Nephron (organoid): ENCODE results near the gene SMAD2.
A peak's percentile ranks its signal among the peaks of the same experiment; 100 is the strongest.

Experiments used
- H3K27ac Mint-ChIP-seq, 3 experiments: 2 replicates each; pipeline ENCODE4 v1.8.0; 2020; ENCODE audit warnings: mixed read lengths in 3 of 3, mild to moderate bottlenecking in 2 of 3, moderate library complexity in 1 of 3
- H3K27me3 Mint-ChIP-seq: 2 replicates; pipeline ENCODE4 v1.8.0; 2021; ENCODE audit warnings: low read depth, mild to moderate bottlenecking, moderate library complexity, mixed read lengths
- H3K36me3 Mint-ChIP-seq: 2 replicates; pipeline ENCODE4 v1.8.0; 2020; ENCODE audit warnings: low read depth, mixed read lengths
- H3K4me1 Mint-ChIP-seq: 2 replicates; pipeline ENCODE4 v1.8.0; 2020; ENCODE audit warnings: mixed read lengths
- H3K4me3 Mint-ChIP-seq, 3 experiments: 2 replicates each; pipeline ENCODE4 v1.8.0; 2020; ENCODE audit warnings: mild to moderate bottlenecking in 3 of 3, mixed read lengths in 3 of 3, moderate library complexity in 2 of 3
- H3K9me3 Mint-ChIP-seq: 2 replicates; pipeline ENCODE4 v1.8.0; 2020; ENCODE audit warnings: mixed read lengths
- TF ChIP-seq, protein P1 (sequence below), 3 experiments: fragments of 200-600 bp; sonication (generic); IDR thresholded peaks; one replicate each; pipeline ENCODE4 v1.5.0; 2021; ENCODE audit warnings: antibody characterized with exemption in 3 of 3; ENCODE audit not compliant: unreplicated experiment in 3 of 3

SMAD2 gene

DNA sequence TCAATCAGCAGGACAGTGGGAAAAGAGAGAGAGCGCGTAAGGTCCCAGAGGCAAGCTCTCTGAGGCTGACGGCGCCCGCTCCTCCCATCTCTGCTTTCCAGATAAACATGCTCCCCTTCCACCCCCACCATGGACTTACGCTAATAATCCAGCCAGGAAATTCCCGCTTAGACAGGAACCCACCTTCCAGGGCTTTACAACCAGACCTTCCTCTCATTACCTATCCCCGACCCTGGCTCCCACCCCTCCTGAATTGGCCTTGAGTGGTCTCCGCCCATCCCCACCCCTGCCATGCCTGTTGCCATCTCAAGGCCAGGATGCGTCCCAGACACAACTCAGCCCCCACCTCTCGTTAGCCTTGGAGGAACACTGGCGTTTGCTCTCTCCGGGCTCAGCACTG lies 131.1 kb downstream of the SMAD2 start:
- peaks cover 10% of the 10 kb centered on the region for H3K4me1 Mint-ChIP-seq
- no peak overlapping the region for H3K4me3 Mint-ChIP-seq
- TF ChIP-seq, protein P1, sequence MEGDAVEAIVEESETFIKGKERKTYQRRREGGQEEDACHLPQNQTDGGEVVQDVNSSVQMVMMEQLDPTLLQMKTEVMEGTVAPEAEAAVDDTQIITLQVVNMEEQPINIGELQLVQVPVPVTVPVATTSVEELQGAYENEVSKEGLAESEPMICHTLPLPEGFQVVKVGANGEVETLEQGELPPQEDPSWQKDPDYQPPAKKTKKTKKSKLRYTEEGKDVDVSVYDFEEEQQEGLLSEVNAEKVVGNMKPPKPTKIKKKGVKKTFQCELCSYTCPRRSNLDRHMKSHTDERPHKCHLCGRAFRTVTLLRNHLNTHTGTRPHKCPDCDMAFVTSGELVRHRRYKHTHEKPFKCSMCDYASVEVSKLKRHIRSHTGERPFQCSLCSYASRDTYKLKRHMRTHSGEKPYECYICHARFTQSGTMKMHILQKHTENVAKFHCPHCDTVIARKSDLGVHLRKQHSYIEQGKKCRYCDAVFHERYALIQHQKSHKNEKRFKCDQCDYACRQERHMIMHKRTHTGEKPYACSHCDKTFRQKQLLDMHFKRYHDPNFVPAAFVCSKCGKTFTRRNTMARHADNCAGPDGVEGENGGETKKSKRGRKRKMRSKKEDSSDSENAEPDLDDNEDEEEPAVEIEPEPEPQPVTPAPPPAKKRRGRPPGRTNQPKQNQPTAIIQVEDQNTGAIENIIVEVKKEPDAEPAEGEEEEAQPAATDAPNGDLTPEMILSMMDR (IDR thresholded peaks at IDR 0.05; ENCODE audit: unreplicated experiment in 3 of 3), result no peak
- H3K36me3 Mint-ChIP-seq, result no peaks in the 10 kb centered on the region
- H3K27ac Mint-ChIP-seq, result no peak overlapping the region
- no peaks in the 10 kb centered on the region for H3K9me3 Mint-ChIP-seq
- peaks cover 3% of the 10 kb centered on the region for H3K27me3 Mint-ChIP-seq

DNA sequence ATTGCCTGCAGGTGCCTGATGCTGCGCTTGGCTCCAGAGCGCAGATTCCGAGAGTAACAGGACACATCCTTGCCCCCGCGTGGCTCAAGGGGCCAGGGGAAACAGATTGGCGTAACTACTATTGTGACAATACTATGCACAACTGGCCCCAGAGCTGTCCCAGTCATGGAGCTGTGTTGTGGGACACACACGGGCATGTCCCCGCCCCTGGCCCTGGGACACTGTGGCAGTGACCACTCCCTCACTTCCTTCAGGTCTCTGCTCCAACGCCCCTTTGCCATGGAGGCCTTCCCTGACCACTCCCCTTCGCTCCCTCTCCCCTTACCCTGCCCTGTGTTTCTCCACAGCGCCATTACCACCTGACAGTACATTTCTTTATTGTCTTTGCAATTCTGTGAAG lies 132.1 kb downstream of the SMAD2 start:
- Mint-ChIP-seq H3K36me3 (no peaks in the 10 kb centered on the region), H3K4me3 (no peak overlapping the region), H3K27me3 (peaks cover 3% of the 10 kb centered on the region), H3K4me1 (peaks cover 10% of the 10 kb centered on the region), H3K27ac (no peak overlapping the region), H3K9me3 (no peaks in the 10 kb centered on the region)
- TF ChIP-seq, protein P1 (IDR thresholded peaks at IDR 0.05; ENCODE audit: unreplicated experiment in 3 of 3), result no peak

DNA sequence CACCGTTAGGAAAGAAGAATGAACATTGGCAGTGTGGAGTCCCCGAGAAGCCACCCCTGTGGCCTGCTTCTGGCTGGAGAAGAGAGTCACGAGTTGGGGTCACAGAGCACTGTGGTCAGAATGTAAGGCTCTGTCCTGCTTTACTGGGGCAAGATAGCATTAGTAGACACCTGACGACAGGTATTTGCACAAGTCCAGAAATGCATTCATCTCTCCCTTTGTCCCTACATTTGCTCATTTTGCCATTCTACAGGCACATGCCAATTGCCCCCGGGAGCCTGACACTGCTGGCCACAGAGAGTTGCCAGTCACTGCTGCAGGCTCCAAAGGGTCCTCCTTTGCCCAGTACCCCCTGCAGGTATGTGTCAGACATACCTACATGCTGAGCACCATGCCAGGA lies 133.3 kb downstream of the SMAD2 start:
- Mint-ChIP-seq H3K27ac (no peak overlapping the region), H3K36me3 (no peaks in the 10 kb centered on the region), H3K27me3 (peaks cover 3% of the 10 kb centered on the region), H3K9me3 (no peaks in the 10 kb centered on the region), H3K4me3 (no peak overlapping the region), H3K4me1 (peaks cover 10% of the 10 kb centered on the region)
- TF ChIP-seq, protein P1 (IDR thresholded peaks at IDR 0.05; ENCODE audit: unreplicated experiment in 3 of 3), result no peak

DNA sequence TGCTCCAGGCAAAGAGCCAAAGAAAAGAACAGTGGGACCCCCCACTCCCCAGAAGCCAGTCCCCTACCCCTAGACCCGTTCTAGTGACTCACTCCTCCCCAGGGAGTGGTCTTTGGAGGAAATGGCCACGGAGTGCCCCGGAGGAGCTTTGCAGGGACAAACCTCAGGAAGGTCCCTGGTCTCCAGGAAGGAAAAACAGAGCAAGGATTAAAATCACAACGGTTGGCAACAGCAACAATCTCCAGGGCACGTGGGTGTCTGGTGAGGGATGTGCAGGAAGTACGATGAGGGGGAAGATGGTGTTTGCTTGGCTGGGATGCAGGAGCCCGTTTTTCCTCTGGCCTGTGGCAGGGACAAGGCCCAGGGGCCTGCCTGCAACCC lies 135.0 kb downstream of the SMAD2 start:
- Mint-ChIP-seq H3K27ac (peak overlapping the region in 1 of 3 experiments; percentile 33), H3K4me1 (peaks cover 10% of the 10 kb centered on the region), H3K9me3 (no peaks in the 10 kb centered on the region), H3K4me3 (no peak overlapping the region), H3K36me3 (no peaks in the 10 kb centered on the region), H3K27me3 (peaks cover 3% of the 10 kb centered on the region)
- TF ChIP-seq, protein P1 (IDR thresholded peaks at IDR 0.05; ENCODE audit: unreplicated experiment in 3 of 3), result no peak

DNA sequence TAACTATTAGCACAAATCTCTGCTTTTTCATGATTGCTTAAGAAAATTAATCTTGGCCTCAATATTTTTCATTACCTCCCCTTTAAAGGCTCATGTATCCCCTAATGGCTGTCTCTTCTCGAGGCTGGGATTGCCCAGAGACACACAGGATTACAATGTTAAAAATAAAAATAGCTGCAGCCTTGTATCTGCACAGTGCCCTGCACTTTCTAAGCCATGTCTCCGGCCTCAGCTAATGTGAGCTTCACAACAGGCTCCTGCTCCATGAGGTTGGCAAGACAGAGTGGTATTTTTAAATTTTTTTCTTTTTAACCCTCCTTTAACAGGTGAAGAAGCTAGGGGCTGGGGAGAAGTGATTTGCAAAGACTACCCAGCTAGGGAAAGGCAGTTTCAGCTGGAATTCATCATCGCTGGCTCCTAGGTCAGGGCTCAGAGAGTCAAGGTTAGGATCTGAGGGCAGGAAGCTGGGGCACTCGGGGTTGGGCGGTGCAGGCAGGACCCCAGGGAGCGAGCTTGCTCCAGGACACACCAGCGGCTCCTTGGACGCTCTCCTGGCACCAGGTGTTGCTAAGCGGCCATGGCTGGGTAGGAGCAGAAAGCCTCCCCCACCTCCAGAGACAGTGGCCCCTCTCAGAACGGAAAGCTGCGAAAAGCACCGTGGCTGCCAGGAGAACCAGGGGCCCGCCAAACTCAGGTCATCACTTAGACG lies 135.6 kb downstream of the SMAD2 start:
- Mint-ChIP-seq H3K4me3 (no peak overlapping the region), H3K27me3 (peaks cover 3% of the 10 kb centered on the region), H3K9me3 (no peaks in the 10 kb centered on the region), H3K4me1 (peaks cover 10% of the 10 kb centered on the region), H3K27ac (no peak overlapping the region), H3K36me3 (no peaks in the 10 kb centered on the region)
- TF ChIP-seq, protein P1 (IDR thresholded peaks at IDR 0.05; ENCODE audit: unreplicated experiment in 3 of 3), result no peak

DNA sequence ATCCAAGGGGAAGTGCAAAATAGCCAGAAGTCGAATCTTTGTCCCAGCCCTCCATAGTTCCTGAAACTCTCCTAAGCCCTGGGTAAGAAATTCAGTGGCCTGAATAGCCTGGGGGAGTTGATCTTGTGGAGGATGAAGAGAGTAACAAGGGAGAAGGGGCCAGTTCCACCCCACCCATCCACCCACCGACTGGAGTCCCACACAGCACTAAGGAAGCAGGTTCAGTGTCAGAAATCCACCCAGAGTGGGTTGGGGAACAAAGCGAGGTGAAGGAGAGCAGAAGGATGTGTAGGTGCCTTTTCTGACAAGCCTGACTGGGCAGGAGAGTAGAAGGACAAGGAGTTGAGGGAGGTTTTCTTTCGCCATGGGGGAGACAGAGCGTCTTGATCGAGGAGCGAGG lies 136.8 kb downstream of the SMAD2 start:
- Mint-ChIP-seq H3K36me3 (no peaks in the 10 kb centered on the region), H3K9me3 (no peaks in the 10 kb centered on the region), H3K27ac (no peak overlapping the region), H3K27me3 (no peaks in the 10 kb centered on the region), H3K4me1 (peaks cover 10% of the 10 kb centered on the region), H3K4me3 (no peak overlapping the region)
- TF ChIP-seq, protein P1 (IDR thresholded peaks at IDR 0.05; ENCODE audit: unreplicated experiment in 3 of 3), result no peak
